Measurements from ENCODE around the gene PFKP. TPM values are rescaled to one million over a fixed set of nuclear protein-coding genes. Genes with fewer than 3 reads are reported as not detected.

PFKP gene
- total RNA-seq, 1 experiment from 2014 or later = 232 TPM

- H3K4me1 ChIP-seq (ENCODE audit: control insufficient read depth, insufficient read depth, low read length) = peaks cover 16% of the 10 kb centered on the region
- H3K36me3 ChIP-seq (ENCODE audit: control insufficient read depth, insufficient read depth, low read length) = peaks cover 2% of the 10 kb centered on the region; the same call in 1 of the 2 replicates
- BruUV-seq (replicated peaks) = no TSS peak
- intact Hi-C loops (cut with micrococcal nuclease; ENCODE audit: unreplicated experiment) = no loop called here
- H3K27ac ChIP-seq (ENCODE audit: low read length) = no peak overlapping the region
- CTCF ChIA-PET = no interaction called here
- ATAC-seq (peak; percentile 9; the same call in 1 of the 2 replicates), DNase-seq (ENCODE audit: low read depth, low spot score) (no peak)
- H3K27me3 ChIP-seq (ENCODE audit: control insufficient read depth, insufficient read depth, low read length) = no peaks in the 10 kb centered on the region
- POLR2A ChIA-PET = no interaction called here
- H3K9me3 ChIP-seq (ENCODE audit: control insufficient read depth, insufficient read depth, low read depth, low read length) = no peaks in the 10 kb centered on the region
- H3K4me3 ChIP-seq (ENCODE audit: low read depth in 2 of 2, low read length in 2 of 2) = peak overlapping the region; percentile 50 to 80
- TF ChIP-seq POLR2AphosphoS5 (IDR thresholded peaks at IDR 0.05; ENCODE audit: low read depth, low read length) (no peak), REST (IDR thresholded peaks at IDR 0.05; ENCODE audit: insufficient read depth in 1 of 2, low read depth in 2 of 2, low read length in 1 of 2) (no peak), TCF7L2 (IDR thresholded peaks at IDR 0.05; ENCODE audit: low read depth, low read length) (no peak), CTCF (IDR thresholded peaks at IDR 0.05) (no peak), SIN3A (IDR thresholded peaks at IDR 0.05; ENCODE audit: borderline replicate concordance, insufficient read depth, low read depth, low read length) (no peak)
- in situ Hi-C loops (cut with HindIII; ENCODE audit: low pct_unique_long_range_greater_than_20kb, low sequenced_read_pairs) = no loop called here
Measured at GRCh38 chr10:3066317-3067117, 831 bp upstream of the PFKP start.

- CTCF ChIA-PET = no interaction called here
- POLR2A ChIA-PET = no interaction called here
Measured at GRCh38 chr10:3067859-3068179, 471 bp downstream of the PFKP start.

More at GRCh38 chr10:3067859-3068179, 471 bp downstream of the PFKP start:
- H3K27ac ChIP-seq (ENCODE audit: low read length) = peak overlapping the region; percentile 72; the same call in 1 of the 2 replicates
- TF ChIP-seq TCF7L2 (IDR thresholded peaks at IDR 0.05; ENCODE audit: low read depth, low read length) (no peak), CTCF (IDR thresholded peaks at IDR 0.05) (no peak), POLR2AphosphoS5 (IDR thresholded peaks at IDR 0.05; ENCODE audit: low read depth, low read length) (no peak), REST (IDR thresholded peaks at IDR 0.05; ENCODE audit: insufficient read depth in 1 of 2, low read depth in 2 of 2, low read length in 1 of 2) (no peak), SIN3A (IDR thresholded peaks at IDR 0.05; ENCODE audit: borderline replicate concordance, insufficient read depth, low read depth, low read length) (no peak)
- peaks cover 2% of the 10 kb centered on the region; the same call in 1 of the 2 replicates for H3K36me3 ChIP-seq (ENCODE audit: control insufficient read depth, insufficient read depth, low read length)
- in situ Hi-C loops (cut with HindIII; ENCODE audit: low pct_unique_long_range_greater_than_20kb, low sequenced_read_pairs) = no loop called here
- H3K9me3 ChIP-seq (ENCODE audit: control insufficient read depth, insufficient read depth, low read depth, low read length) = no peaks in the 10 kb centered on the region
- H3K4me3 ChIP-seq (ENCODE audit: low read depth in 2 of 2, low read length in 2 of 2) = peak overlapping the region; percentile 66 to 80
- no peaks in the 10 kb centered on the region for H3K27me3 ChIP-seq (ENCODE audit: control insufficient read depth, insufficient read depth, low read length)
- H3K4me1 ChIP-seq (ENCODE audit: control insufficient read depth, insufficient read depth, low read length) = peaks cover 29% of the 10 kb centered on the region
- no TSS peak for BruUV-seq (replicated peaks)
- intact Hi-C loops (cut with micrococcal nuclease; ENCODE audit: unreplicated experiment) = no loop called here
- DNase-seq (ENCODE audit: low read depth, low spot score) (no peak), ATAC-seq (0 out of 2 replicates have a peak, but pooled peaks have one; percentile 1)
